ENCODE results near the gene SUGCT.
A peak's percentile ranks its signal among the peaks of the same experiment; 100 is the strongest.

The SUGCT gene

DNA sequence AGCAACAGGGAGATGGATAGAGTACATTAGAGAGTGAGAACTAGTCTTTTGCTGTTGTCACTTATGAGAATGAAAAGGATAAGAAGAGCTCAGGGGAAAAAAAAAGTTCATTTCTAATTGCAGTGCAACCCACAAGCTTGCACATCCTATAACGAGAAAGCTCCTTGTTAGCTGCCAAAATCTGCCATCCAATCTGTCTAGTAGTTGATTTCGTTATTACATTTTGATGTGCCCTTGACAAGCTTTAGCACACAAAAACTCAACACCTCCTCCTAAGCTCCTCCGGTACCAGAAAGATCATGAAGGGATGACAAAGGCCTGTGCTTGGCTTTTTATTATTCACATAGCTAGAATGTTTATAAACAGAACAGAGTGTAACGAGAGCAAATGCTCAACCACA lies 519.4 kb downstream of the SUGCT start:
- no peak for DNase-seq
- H3K27me3 ChIP-seq (replicated peaks): no peaks in the 10 kb centered on the region
- H3K36me3 ChIP-seq (replicated peaks): no peaks in the 10 kb centered on the region
- H3K4me3 ChIP-seq (ENCODE audit: low read depth, low read length): no peak overlapping the region
- in situ Hi-C loops (cut with HindIII; ENCODE audit: low pct_ligation_motif_present, low sequenced_read_pairs): no loop called here
- TF ChIP-seq, protein P1, sequence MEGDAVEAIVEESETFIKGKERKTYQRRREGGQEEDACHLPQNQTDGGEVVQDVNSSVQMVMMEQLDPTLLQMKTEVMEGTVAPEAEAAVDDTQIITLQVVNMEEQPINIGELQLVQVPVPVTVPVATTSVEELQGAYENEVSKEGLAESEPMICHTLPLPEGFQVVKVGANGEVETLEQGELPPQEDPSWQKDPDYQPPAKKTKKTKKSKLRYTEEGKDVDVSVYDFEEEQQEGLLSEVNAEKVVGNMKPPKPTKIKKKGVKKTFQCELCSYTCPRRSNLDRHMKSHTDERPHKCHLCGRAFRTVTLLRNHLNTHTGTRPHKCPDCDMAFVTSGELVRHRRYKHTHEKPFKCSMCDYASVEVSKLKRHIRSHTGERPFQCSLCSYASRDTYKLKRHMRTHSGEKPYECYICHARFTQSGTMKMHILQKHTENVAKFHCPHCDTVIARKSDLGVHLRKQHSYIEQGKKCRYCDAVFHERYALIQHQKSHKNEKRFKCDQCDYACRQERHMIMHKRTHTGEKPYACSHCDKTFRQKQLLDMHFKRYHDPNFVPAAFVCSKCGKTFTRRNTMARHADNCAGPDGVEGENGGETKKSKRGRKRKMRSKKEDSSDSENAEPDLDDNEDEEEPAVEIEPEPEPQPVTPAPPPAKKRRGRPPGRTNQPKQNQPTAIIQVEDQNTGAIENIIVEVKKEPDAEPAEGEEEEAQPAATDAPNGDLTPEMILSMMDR (IDR thresholded peaks at IDR 0.05; ENCODE audit: low read depth, low read length, missing control alignments): no peak
- no peak overlapping the region for H3K27ac ChIP-seq

DNA sequence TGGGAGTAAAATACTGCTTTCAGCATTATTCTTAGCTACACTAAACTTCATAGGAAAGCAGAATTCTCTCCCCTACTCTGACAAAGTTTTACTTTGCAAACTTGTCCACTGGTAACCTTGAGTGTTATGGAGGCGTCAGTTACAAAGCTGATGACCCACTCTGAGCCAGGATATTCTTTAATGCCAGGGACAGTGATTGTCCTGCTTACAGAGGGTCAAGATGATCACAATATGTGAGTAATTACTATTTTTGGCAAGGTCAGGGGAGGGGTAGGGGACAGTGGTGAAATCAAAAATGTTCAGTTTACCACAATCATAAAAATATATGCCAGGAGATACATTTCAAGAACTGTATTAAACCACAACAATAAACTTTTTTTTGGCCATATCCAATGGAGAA lies 520.6 kb downstream of the SUGCT start:
- Histone ChIP-seq H3K27ac (no peak overlapping the region), H3K4me3 (ENCODE audit: low read depth, low read length) (no peak overlapping the region), H3K36me3 (replicated peaks) (no peaks in the 10 kb centered on the region), H3K27me3 (replicated peaks) (no peaks in the 10 kb centered on the region)
- TF ChIP-seq, protein P1 (IDR thresholded peaks at IDR 0.05; ENCODE audit: low read depth, low read length, missing control alignments): no peak
- no peak for DNase-seq
- in situ Hi-C loops (cut with HindIII; ENCODE audit: low pct_ligation_motif_present, low sequenced_read_pairs): no loop called here

DNA sequence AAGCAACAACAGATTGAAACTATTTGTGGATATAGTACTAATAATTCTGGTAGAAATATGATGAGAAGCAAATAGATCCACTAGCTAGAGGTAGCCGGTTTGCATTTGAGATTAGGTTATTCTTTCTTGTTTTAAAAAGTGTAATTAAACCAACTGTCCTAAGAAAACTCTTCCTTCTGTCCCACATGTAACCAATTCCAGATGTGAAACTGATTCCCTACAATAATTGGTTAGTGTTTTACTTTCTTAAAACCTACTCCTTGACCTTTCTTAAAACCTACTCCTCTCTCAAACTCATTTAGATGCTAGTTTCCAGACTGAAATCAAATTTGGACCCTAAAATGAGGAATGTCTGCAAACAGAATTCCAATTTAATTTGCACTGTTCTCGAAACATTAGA lies 521.5 kb downstream of the SUGCT start:
- H3K27ac ChIP-seq: no peak overlapping the region
- H3K36me3 ChIP-seq (replicated peaks): no peaks in the 10 kb centered on the region
- H3K27me3 ChIP-seq (replicated peaks): no peaks in the 10 kb centered on the region
- no peak overlapping the region for H3K4me3 ChIP-seq (ENCODE audit: low read depth, low read length)
- in situ Hi-C loops (cut with HindIII; ENCODE audit: low pct_ligation_motif_present, low sequenced_read_pairs): no loop called here
- no peak for DNase-seq
- TF ChIP-seq, protein P1 (IDR thresholded peaks at IDR 0.05; ENCODE audit: low read depth, low read length, missing control alignments): no peak

DNA sequence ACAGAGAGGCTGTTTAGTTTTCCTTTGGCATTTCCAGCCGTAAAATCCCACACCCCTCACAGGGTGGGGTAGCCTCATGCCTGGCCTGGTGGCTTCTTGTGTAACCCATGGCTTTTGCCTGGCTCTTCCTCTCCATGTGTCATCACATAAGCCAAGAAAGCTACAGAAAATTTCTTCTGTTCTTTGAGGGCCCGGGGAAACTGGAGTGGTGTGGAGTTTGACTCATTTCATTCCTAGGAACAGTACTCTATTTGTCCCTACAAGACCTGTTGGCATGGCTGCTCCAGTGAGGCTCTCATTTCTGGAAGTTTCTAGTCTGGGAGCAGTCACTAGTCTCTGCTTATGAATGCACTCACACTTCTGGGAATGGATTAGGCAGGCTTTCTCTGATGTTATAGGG lies 523.9 kb downstream of the SUGCT start:
- in situ Hi-C loops (cut with HindIII; ENCODE audit: low pct_ligation_motif_present, low sequenced_read_pairs): no loop called here
- Histone ChIP-seq H3K27ac (no peak overlapping the region), H3K4me3 (ENCODE audit: low read depth, low read length) (no peak overlapping the region), H3K27me3 (replicated peaks) (no peaks in the 10 kb centered on the region), H3K36me3 (replicated peaks) (no peaks in the 10 kb centered on the region)
- TF ChIP-seq, protein P1 (IDR thresholded peaks at IDR 0.05; ENCODE audit: low read depth, low read length, missing control alignments): no peak
- DNase-seq: peak; percentile 20

DNA sequence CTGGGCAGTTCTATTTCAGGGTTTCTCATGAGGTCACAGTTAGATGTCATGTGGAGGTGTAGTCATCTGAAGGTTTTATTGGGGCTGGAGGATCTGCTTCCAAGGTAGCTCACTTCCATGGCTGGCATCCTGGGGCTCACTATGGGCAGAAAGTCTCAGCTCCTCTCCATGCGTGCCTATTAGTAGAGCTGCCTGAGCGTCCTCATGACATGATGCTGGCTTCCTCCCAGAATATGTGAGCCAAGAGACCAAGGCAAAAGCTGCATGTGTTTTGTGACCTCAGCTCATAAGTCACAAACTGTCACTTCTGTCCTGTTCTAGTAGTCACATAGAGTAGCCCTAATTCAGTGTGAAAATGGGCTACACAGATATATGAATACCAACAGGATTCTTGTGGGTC lies 524.4 kb downstream of the SUGCT start:
- Histone ChIP-seq H3K27me3 (replicated peaks) (no peaks in the 10 kb centered on the region), H3K4me3 (ENCODE audit: low read depth, low read length) (no peak overlapping the region), H3K27ac (no peak overlapping the region), H3K36me3 (replicated peaks) (no peaks in the 10 kb centered on the region)
- TF ChIP-seq, protein P1 (IDR thresholded peaks at IDR 0.05; ENCODE audit: low read depth, low read length, missing control alignments): no peak
- in situ Hi-C loops (cut with HindIII; ENCODE audit: low pct_ligation_motif_present, low sequenced_read_pairs): no loop called here
- no peak for DNase-seq

DNA sequence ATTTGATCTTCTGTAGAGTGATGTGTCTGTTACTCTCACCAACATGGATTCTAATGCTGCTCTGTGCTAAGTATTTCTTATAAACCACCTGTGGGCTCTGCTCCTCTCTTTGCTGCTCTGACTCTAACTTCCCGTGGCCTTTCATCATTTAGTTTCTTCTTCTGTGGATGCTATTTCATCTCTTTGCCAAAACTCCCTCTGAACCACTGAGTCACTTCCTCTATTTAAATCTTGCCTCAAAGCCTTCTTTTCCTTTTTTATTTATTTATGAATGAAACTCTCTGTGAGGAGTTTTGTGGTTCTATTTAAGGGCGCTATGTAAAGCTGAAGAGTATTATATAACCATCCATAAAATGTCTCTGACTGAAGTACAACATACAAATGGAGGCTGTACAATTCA lies 538.5 kb downstream of the SUGCT start:
- in situ Hi-C loops (cut with HindIII; ENCODE audit: low pct_ligation_motif_present, low sequenced_read_pairs): no loop called here
- TF ChIP-seq, protein P1 (IDR thresholded peaks at IDR 0.05; ENCODE audit: low read depth, low read length, missing control alignments): no peak
- Histone ChIP-seq H3K27ac (no peak overlapping the region), H3K27me3 (replicated peaks) (no peaks in the 10 kb centered on the region), H3K4me3 (ENCODE audit: low read depth, low read length) (no peak overlapping the region), H3K36me3 (replicated peaks) (no peaks in the 10 kb centered on the region)
- peak; percentile 53 for DNase-seq
